ENCODE data around the gene ARHGAP33. TPM values are rescaled to one million over a fixed set of nuclear protein-coding genes. Genes with fewer than 3 reads are reported as not detected.

The ARHGAP33 gene
- total and polyA plus RNA-seq, 5 donors from 2014 or later, result 0.40 to 46.7 TPM; not detected in 3

DNA sequence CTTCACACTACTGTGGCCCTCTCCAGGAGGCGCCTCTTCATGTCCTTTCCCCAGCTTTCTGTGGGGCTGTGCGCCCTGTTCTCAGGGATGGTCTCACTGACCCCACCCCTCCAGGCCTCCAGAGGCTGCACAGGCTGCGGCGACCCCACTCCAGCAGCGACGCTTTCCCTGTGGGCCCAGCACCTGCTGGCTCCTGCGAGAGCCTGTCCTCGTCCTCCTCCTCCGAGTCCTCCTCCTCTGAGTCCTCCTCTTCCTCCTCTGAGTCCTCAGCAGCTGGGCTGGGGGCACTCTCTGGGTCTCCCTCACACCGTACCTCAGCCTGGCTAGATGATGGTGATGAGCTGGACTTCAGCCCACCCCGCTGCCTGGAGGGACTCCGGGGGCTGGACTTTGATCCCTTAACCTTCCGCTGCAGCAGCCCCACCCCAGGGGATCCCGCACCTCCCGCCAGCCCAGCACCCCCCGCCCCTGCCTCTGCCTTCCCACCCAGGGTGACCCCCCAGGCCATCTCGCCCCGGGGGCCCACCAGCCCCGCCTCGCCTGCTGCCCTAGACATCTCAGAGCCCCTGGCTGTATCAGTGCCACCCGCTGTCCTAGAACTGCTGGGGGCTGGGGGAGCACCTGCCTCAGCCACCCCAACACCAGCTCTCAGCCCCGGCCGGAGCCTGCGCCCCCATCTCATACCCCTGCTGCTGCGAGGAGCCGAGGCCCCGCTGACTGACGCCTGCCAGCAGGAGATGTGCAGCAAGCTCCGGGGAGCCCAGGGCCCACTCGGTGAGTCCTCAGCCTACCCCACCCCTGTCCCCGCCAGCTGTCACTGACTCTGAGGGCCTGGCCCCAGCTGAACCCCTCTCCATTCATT is 11.2 kb downstream of the ARHGAP33 start:
- H3K36me3 Mint-ChIP-seq, result peaks cover 9% of the 10 kb centered on the region
- no peak overlapping the region for H3K27ac Mint-ChIP-seq
- ATAC-seq (ENCODE audit: low read depth in 2 of 2), result no peak
- H3K27ac ChIP-seq (ENCODE audit: insufficient read depth, low read length, poor library complexity, severe bottlenecking), result no peak overlapping the region
- H3K4me3 ChIP-seq (ENCODE audit: low read depth, low read length), result no peak overlapping the region
- DNase-seq, result no peak
- H3K9me3 Mint-ChIP-seq, result no peaks in the 10 kb centered on the region
- no peaks in the 10 kb centered on the region for H3K27me3 Mint-ChIP-seq
- no peaks in the 10 kb centered on the region for H3K27me3 ChIP-seq (ENCODE audit: control insufficient read depth, insufficient read depth, low read length)
- peaks cover 3% of the 10 kb centered on the region for H3K36me3 ChIP-seq (ENCODE audit: control insufficient read depth, insufficient read depth, low read length)
- peaks cover 0 to 3% (median 0%) of the 10 kb centered on the region in 4 donors for H3K4me1 Mint-ChIP-seq
- H3K4me3 Mint-ChIP-seq, result no peak overlapping the region
- H3K9me3 ChIP-seq (ENCODE audit: control insufficient read depth in 2 of 2, low read length in 2 of 2), result no peaks in the 10 kb centered on the region
- H3K4me1 ChIP-seq (ENCODE audit: control insufficient read depth, insufficient read depth, low read length, poor library complexity, severe bottlenecking), result no peaks in the 10 kb centered on the region

DNA sequence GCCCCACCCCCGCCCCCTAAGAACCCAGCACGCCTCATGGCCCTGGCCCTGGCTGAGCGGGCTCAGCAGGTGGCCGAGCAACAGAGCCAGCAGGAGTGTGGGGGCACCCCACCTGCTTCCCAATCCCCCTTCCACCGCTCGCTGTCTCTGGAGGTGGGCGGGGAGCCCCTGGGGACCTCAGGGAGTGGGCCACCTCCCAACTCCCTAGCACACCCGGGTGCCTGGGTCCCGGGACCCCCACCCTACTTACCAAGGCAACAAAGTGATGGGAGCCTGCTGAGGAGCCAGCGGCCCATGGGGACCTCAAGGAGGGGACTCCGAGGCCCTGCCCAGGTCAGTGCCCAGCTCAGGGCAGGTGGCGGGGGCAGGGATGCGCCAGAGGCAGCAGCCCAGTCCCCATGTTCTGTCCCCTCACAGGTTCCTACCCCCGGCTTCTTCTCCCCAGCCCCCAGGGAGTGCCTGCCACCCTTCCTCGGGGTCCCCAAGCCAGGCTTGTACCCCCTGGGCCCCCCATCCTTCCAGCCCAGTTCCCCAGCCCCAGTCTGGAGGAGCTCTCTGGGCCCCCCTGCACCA is 11.9 kb downstream of the ARHGAP33 start:
- no peak for DNase-seq
- no peaks in the 10 kb centered on the region for H3K27me3 Mint-ChIP-seq
- no peaks in the 10 kb centered on the region for H3K9me3 Mint-ChIP-seq
- Histone ChIP-seq H3K9me3 (ENCODE audit: control insufficient read depth in 2 of 2, low read length in 2 of 2) (no peaks in the 10 kb centered on the region), H3K36me3 (ENCODE audit: control insufficient read depth, insufficient read depth, low read length) (peaks cover 3% of the 10 kb centered on the region), H3K4me1 (ENCODE audit: control insufficient read depth, insufficient read depth, low read length, poor library complexity, severe bottlenecking) (no peaks in the 10 kb centered on the region), H3K27me3 (ENCODE audit: control insufficient read depth, insufficient read depth, low read length) (no peaks in the 10 kb centered on the region), H3K4me3 (ENCODE audit: low read depth, low read length) (no peak overlapping the region), H3K27ac (ENCODE audit: insufficient read depth, low read length, poor library complexity, severe bottlenecking) (no peak overlapping the region)
- no peak overlapping the region for H3K4me3 Mint-ChIP-seq
- ATAC-seq (ENCODE audit: low read depth in 2 of 2), result no peak
- H3K27ac Mint-ChIP-seq, result no peak overlapping the region
- H3K36me3 Mint-ChIP-seq, result peaks cover 8% of the 10 kb centered on the region
- peaks cover 0 to 3% (median 0%) of the 10 kb centered on the region in 4 donors for H3K4me1 Mint-ChIP-seq

DNA sequence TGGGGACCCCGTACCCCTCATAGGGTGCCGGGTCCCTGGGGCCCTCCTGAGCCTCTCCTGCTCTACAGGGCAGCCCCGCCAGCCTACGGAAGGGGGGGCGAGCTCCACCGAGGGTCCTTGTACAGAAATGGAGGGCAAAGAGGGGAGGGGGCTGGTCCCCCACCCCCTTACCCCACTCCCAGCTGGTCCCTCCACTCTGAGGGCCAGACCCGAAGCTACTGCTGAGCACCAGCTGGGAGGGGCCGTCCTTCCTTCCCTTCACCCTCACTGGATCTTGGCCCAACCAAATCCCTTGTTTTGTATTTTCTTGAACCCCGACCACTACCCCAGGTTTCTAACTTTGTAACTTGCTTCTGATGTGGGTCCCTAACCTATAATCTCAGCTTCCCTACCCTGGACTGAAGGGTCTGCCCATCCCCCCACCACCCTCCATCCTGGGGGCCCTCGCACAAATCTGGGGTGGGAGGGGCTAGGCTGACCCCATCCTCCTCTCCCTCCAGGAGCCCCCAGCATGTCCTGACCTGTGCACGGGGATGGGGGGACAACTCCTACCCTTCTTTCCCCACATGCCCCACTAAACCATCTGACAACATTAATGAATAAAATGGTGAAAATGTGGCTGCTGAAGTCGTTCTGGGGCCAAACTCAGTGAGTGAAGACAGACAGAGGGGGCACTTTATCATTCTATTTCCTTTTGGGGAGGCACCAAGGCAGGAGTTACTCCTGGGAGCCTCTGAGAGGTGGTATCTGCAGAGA is 13.0 kb downstream of the ARHGAP33 start:
- Mint-ChIP-seq H3K4me1 (no peaks in the 10 kb centered on the region), H3K27me3 (no peaks in the 10 kb centered on the region), H3K4me3 (no peak overlapping the region), H3K9me3 (no peaks in the 10 kb centered on the region), H3K36me3 (peaks cover 2% of the 10 kb centered on the region), H3K27ac (no peak overlapping the region)
- H3K36me3 ChIP-seq (ENCODE audit: control insufficient read depth, insufficient read depth, low read length), result no peaks in the 10 kb centered on the region
- no peaks in the 10 kb centered on the region for H3K4me1 ChIP-seq (ENCODE audit: control insufficient read depth, insufficient read depth, low read length, poor library complexity, severe bottlenecking)
- no peaks in the 10 kb centered on the region for H3K27me3 ChIP-seq (ENCODE audit: control insufficient read depth, insufficient read depth, low read length)
- H3K27ac ChIP-seq (ENCODE audit: insufficient read depth, low read length, poor library complexity, severe bottlenecking), result no peak overlapping the region
- no peak overlapping the region for H3K4me3 ChIP-seq (ENCODE audit: low read depth, low read length)
- ATAC-seq (ENCODE audit: low read depth in 2 of 2), result no peak
- no peak for DNase-seq
- H3K9me3 ChIP-seq (ENCODE audit: control insufficient read depth in 2 of 2, low read length in 2 of 2), result no peaks in the 10 kb centered on the region

DNA sequence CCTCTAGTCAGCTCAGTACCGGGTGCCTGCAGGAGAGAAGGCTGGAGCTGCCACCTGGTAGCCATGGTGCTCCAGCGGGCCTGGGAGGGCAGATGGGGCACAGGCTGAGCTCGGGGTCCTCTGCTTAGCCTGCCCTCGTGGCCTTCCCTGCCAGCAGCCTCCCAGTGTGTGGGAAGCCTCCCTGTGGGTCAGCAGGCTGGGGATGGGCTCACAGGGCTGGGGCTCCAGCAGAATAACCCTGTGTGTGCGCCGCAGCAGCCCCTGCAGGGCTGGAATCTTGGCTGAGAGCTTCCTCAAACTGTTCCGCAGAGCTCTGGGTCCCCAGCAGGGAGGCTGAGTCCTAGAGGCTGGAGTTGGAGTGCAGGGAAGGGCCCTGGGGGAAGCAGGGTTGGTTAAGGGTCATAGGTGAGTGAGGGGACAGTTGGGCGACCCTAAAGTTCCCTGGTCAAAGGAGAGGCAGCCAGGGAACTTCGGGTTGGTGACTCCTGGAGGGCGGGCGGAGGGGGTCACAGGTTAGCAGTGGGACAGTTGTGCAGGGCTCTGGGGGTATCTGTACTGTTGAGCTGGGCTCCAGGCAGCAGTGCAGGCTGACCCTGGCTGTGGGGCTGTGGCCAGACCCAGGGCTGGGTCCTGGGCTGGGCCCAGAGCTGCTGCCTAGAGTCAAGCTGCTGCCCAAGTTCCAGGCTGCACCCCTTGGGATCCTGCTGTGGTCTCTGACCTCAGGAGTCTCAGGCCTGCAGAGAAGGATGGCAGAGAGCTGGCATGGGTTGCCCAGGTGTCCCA is 14.0 kb downstream of the ARHGAP33 start:
- Histone ChIP-seq H3K4me3 (ENCODE audit: low read depth, low read length) (no peak overlapping the region), H3K27me3 (ENCODE audit: control insufficient read depth, insufficient read depth, low read length) (no peaks in the 10 kb centered on the region), H3K4me1 (ENCODE audit: control insufficient read depth, insufficient read depth, low read length, poor library complexity, severe bottlenecking) (no peaks in the 10 kb centered on the region), H3K9me3 (ENCODE audit: control insufficient read depth in 2 of 2, low read length in 2 of 2) (no peaks in the 10 kb centered on the region), H3K27ac (ENCODE audit: insufficient read depth, low read length, poor library complexity, severe bottlenecking) (no peak overlapping the region), H3K36me3 (ENCODE audit: control insufficient read depth, insufficient read depth, low read length) (no peaks in the 10 kb centered on the region)
- Mint-ChIP-seq H3K9me3 (peaks cover 0 to 1% (median 0%) of the 10 kb centered on the region in 7 donors), H3K4me1 (no peaks in the 10 kb centered on the region), H3K36me3 (no peaks in the 10 kb centered on the region), H3K27me3 (no peaks in the 10 kb centered on the region), H3K4me3 (no peak overlapping the region), H3K27ac (no peak overlapping the region)
- ATAC-seq (ENCODE audit: low read depth in 2 of 2) (no peak), DNase-seq (no peak)

DNA sequence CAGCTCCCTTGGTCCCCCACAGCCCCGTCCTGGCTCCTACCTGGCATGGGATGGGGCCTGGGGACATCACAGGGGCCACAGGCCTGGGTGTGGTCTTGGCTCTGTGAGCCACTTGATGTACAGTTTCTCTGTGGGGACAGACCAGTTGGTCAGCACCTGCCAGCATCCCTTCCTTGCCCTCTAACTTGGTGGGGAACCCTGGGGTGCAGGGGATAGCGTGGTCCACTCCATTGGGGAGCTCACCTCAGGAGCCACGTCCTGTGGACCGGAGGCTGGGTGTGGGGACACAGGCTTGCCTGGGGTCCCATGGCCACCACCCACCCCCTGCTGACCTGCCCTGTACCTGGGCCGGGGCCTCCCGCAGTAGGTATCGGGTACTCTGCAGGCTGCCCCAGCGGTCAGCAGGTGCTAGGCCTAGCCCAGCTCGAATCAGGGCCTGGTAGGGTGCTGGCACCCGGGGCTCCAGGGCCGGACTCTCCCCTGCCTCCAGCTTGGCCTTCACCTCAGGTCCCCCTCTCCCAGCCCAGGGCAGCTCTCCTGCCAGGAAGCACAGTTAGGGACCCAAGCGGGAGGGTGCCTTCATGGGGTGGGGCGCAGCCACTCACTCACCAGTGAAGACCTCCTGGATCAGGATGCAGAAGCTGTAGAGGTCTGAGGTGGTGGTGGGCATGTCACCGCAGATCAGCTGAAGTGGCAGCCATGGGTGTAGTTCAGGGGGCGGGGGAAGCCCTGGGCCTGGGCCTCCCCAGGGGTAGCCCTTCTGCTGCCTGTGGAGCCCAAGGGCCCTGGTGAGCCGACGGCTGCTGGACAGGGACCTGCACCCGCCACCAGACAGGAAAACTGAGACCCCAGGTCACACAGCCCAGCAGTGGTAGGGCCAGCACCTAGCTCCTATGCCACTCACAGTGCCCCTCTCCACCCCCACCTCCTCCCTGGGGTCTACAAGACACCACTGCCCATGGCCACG is 14.9 kb downstream of the ARHGAP33 start:
- H3K9me3 Mint-ChIP-seq, result peaks cover 0 to 1% (median 0%) of the 10 kb centered on the region in 7 donors
- DNase-seq, result no peak
- no peak overlapping the region for H3K27ac Mint-ChIP-seq
- H3K27me3 Mint-ChIP-seq, result no peaks in the 10 kb centered on the region
- Histone ChIP-seq H3K4me1 (ENCODE audit: control insufficient read depth, insufficient read depth, low read length, poor library complexity, severe bottlenecking) (no peaks in the 10 kb centered on the region), H3K4me3 (ENCODE audit: low read depth, low read length) (no peak overlapping the region), H3K27ac (ENCODE audit: insufficient read depth, low read length, poor library complexity, severe bottlenecking) (no peak overlapping the region), H3K27me3 (ENCODE audit: control insufficient read depth, insufficient read depth, low read length) (no peaks in the 10 kb centered on the region), H3K9me3 (ENCODE audit: control insufficient read depth in 2 of 2, low read length in 2 of 2) (no peaks in the 10 kb centered on the region), H3K36me3 (ENCODE audit: control insufficient read depth, insufficient read depth, low read length) (no peaks in the 10 kb centered on the region)
- H3K36me3 Mint-ChIP-seq, result no peaks in the 10 kb centered on the region
- no peak for ATAC-seq (ENCODE audit: low read depth in 2 of 2)
- H3K4me1 Mint-ChIP-seq, result no peaks in the 10 kb centered on the region
- no peak overlapping the region for H3K4me3 Mint-ChIP-seq

DNA sequence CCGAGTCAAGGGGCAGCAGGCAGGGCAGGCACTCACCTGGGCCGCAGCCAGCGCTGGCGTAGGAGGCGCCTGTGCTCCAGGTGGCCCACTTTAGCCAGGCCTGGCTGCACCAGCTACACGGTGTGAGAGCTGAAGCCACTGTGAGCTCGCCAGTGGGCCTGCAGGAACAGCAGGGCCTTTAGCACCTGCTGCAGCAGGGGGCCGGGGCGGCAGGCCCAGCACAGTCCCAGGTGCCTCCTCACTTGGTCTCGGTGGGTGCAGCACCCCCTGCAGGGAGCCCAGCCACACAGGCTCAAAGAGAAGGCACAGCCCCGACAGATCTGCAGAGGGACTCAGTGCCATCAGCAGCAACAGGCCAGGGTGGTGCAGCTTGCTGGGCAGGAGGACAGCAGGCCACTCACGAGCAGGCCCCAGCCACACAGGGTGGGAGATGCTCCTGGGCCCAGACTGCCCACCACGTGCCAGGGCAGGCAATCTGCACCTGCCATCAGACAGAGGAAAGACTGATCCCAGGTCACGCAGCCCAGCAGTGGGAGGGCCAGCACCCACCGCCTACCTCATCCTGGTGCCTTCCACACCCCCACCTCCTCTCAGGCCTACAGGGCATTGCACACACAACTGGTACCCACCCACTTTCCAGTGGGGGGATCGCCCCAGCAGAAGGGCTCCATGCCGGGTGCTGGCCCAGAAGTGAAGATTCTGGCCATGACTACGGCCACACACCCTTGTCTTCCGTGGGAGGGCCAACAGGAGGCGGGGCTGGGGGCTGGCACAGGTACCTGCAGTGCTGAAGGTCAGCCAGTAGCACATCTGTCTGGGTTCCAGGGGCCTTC is 15.8 kb downstream of the ARHGAP33 start:
- peak in 2 of 3 donors; percentile 14 to 18 for DNase-seq
- no peak overlapping the region for H3K4me3 ChIP-seq (ENCODE audit: low read depth, low read length)
- Mint-ChIP-seq H3K9me3 (peaks cover 0 to 1% (median 0%) of the 10 kb centered on the region in 7 donors), H3K36me3 (no peaks in the 10 kb centered on the region), H3K4me1 (no peaks in the 10 kb centered on the region), H3K4me3 (no peak overlapping the region), H3K27ac (no peak overlapping the region), H3K27me3 (peaks cover 7% of the 10 kb centered on the region)
- no peaks in the 10 kb centered on the region for H3K36me3 ChIP-seq (ENCODE audit: control insufficient read depth, insufficient read depth, low read length)
- H3K9me3 ChIP-seq (ENCODE audit: control insufficient read depth in 2 of 2, low read length in 2 of 2), result no peaks in the 10 kb centered on the region
- no peaks in the 10 kb centered on the region for H3K27me3 ChIP-seq (ENCODE audit: control insufficient read depth, insufficient read depth, low read length)
- H3K27ac ChIP-seq (ENCODE audit: insufficient read depth, low read length, poor library complexity, severe bottlenecking), result no peak overlapping the region
- ATAC-seq (ENCODE audit: low read depth in 2 of 2), result peak in 1 of 2 donors; percentile 9
- no peaks in the 10 kb centered on the region for H3K4me1 ChIP-seq (ENCODE audit: control insufficient read depth, insufficient read depth, low read length, poor library complexity, severe bottlenecking)

Measured in CD4-positive, CD25-positive, alpha-beta regulatory T cell (primary cell).